HepG2 (cell line): Measurements from ENCODE around the gene FKBP1A. TPM values are rescaled to one million over a fixed set of nuclear protein-coding genes. Genes with fewer than 3 reads are reported as not detected.
A peak's percentile ranks its signal among the peaks of the same experiment; 100 is the strongest.

Source experiments
- ATAC-seq: fragments of 200-7000 bp; cut with Tn5 transposase; 3 replicates; pipeline ENCODE4 v1.9.1; 2020; ENCODE audit warnings: mild to moderate bottlenecking, moderate library complexity
- BruUV-seq: library from RNA; stranded (reverse); fragments of 400-500 nt; replicated peaks from 2 replicates; lab custom pipeline; 2021; lab: Mats Ljungman, UMichigan
- CTCF ChIA-PET: fragments of 300-600 bp; formaldehyde crosslinking; extraction: SDS; loops from one replicate; lab custom pipeline; 2021; ENCODE audit warnings: low total read pairs, inconsistent platforms, low intra/inter-chr PET ratio; lab: Yijun Ruan, JAX
- POLR2A ChIA-PET: fragments of 350-600 bp; sonication (Branson Sonifier 250); formaldehyde crosslinking; loops from one replicate; lab custom pipeline; 2020; ENCODE audit warnings: antibody characterized with exemption, inconsistent platforms; lab: Yijun Ruan, JAX
- DNase-seq: peaks from one replicate; pipeline ENCODE4 v3.0.0-alpha.2; 2015; ENCODE audit warnings: low spot score
- FAIRE-seq: peaks from 3 replicates; lab custom pipeline; 2011; peaks lifted over from hg19 to GRCh38; lab: Jason Lieb, UNC
- H2AFZ ChIP-seq: one replicate; pipeline ENCODE4 v1.6.1; 2011; ENCODE audit warnings: low read length, inconsistent platforms
- H3K27ac ChIP-seq: fragments of 300-600 bp; 3 replicates; pipeline ENCODE4 v1.8.0; 2011; ENCODE audit warnings: mixed run types, mild to moderate bottlenecking, mixed read lengths, low read length, inconsistent platforms; ENCODE audit not compliant: insufficient read depth; ENCODE audit errors: extremely low read length
- H3K27me3 ChIP-seq, 2 experiments: fragments of 200-600 bp in 1 of 2; 2 replicates in 1 of 2; 3 replicates in 1 of 2; pipeline versions ENCODE4 v1.6.0 to v1.8.0; 2011; ENCODE audit warnings: low read length in 2 of 2, mild to moderate bottlenecking in 2 of 2, moderate library complexity in 2 of 2, inconsistent platforms in 1 of 2; ENCODE audit not compliant: insufficient read depth in 2 of 2, control insufficient read depth in 1 of 2
- H3K36me3 ChIP-seq, 2 experiments: fragments of 200-600 bp in 1 of 2; replicated peaks in 1 of 2; 2 replicates in 1 of 2; 3 replicates in 1 of 2; pipeline versions ENCODE4 v1.5.1 to v1.8.0; 2011; ENCODE audit warnings: low read length in 2 of 2, inconsistent platforms in 1 of 2; ENCODE audit not compliant: insufficient read depth in 2 of 2, control insufficient read depth in 1 of 2
- H3K4me1 ChIP-seq: 2 replicates; pipeline ENCODE4 v1.5.1; 2012; ENCODE audit warnings: low read length, inconsistent platforms; ENCODE audit not compliant: insufficient read depth
- H3K4me2 ChIP-seq: 2 replicates; pipeline ENCODE4 v1.6.0; 2011; ENCODE audit warnings: low read depth, low read length, inconsistent platforms
- H3K4me3 ChIP-seq, 3 experiments: fragments of 200-600 bp in 1 of 3; sonication (generic), shearing (Covaris generic) in 1 of 3; replicated peaks in 1 of 3; 2 replicates each; pipeline ENCODE4 v1.5.1; 2011 to 2016; ENCODE audit warnings: low read length in 3 of 3, inconsistent platforms in 2 of 3, low read depth in 2 of 3, mild to moderate bottlenecking in 2 of 3, control low read depth in 1 of 3, mixed read lengths in 1 of 3; ENCODE audit not compliant: insufficient read depth in 1 of 3
- H3K79me2 ChIP-seq: one replicate; pipeline ENCODE4 v1.6.1; 2011; ENCODE audit warnings: low read length, inconsistent platforms; ENCODE audit not compliant: insufficient read depth
- H3K9ac ChIP-seq: 2 replicates; pipeline ENCODE4 v1.6.0; 2011; ENCODE audit warnings: mild to moderate bottlenecking, low read depth, low read length, inconsistent platforms; ENCODE audit not compliant: insufficient read depth
- H3K9me3 ChIP-seq: 2 replicates; pipeline ENCODE4 v1.5.1; 2012; ENCODE audit warnings: mild to moderate bottlenecking, low read length
- H4K20me1 ChIP-seq: 2 replicates; pipeline ENCODE4 v1.6.0; 2011; ENCODE audit warnings: inconsistent platforms, mild to moderate bottlenecking, low read length, moderate library complexity; ENCODE audit not compliant: insufficient read depth
- CREB1 ChIP-seq, 2 experiments: fragments of 450-650 bp in 1 of 2; IDR thresholded peaks; 2 replicates each; pipeline ENCODE4 v1.6.1; 2016 to 2017; ENCODE audit warnings: control low read depth in 1 of 2, mild to moderate bottlenecking in 1 of 2, missing compliant biosample characterization in 1 of 2, missing genetic modification characterization in 1 of 2
- MAFK ChIP-seq, 2 experiments: IDR thresholded peaks in 1 of 2; conservative IDR thresholded peaks in 1 of 2; 2 replicates each; pipeline ENCODE4 v1.6.1; 2011; ENCODE audit warnings: improper control_type of control experiment in 2 of 2, low read length in 2 of 2
- MTERF4 ChIP-seq: sonication (generic); formaldehyde crosslinking; IDR thresholded peaks from 2 replicates; pipeline ENCODE4 v1.8.0; 2023; ENCODE audit warnings: mild to moderate bottlenecking, missing genetic modification reagents
- NKX3-1 ChIP-seq: sonication (generic); formaldehyde crosslinking; IDR thresholded peaks from 2 replicates; pipeline ENCODE4 v1.5.0; 2020; ENCODE audit warnings: missing genetic modification reagents
- SATB2 ChIP-seq: sonication (generic); formaldehyde crosslinking; IDR thresholded peaks from 2 replicates; pipeline ENCODE4 v1.5.0; 2020; ENCODE audit warnings: missing genetic modification reagents
- SCMH1 ChIP-seq: sonication (generic); formaldehyde crosslinking; IDR thresholded peaks from 2 replicates; pipeline ENCODE4 v1.9.0; 2021; ENCODE audit warnings: missing genetic modification reagents, mild to moderate bottlenecking, borderline replicate concordance
- ZNF274 ChIP-seq: sonication (generic); formaldehyde crosslinking; IDR thresholded peaks from 2 replicates; pipeline ENCODE4 v1.5.1; 2020; ENCODE audit warnings: mild to moderate bottlenecking, missing genetic modification reagents
- ZNF547 ChIP-seq: sonication (generic); formaldehyde crosslinking; IDR thresholded peaks from 2 replicates; pipeline ENCODE4 v1.5.1; 2020; ENCODE audit warnings: mild to moderate bottlenecking, missing genetic modification reagents
- WGBS: methylation state at CpG from one replicate; pipeline ENCODE4 v1.1.6; 2017; ENCODE audit warnings: low lambda C conversion rate; 5-methylcytosine and 5-hydroxymethylcytosine counted together
- in situ Hi-C: cut with HindIII; loops from 2 replicates; pipeline ENCODE4 v1.10.0; 2017; ENCODE audit warnings: low pct_unique_long_range_greater_than_20kb; ENCODE audit not compliant: extremely low pct_ligation_motif_present
- intact Hi-C: fragments of 100-400 bp; cut with micrococcal nuclease; formaldehyde crosslinking; loops from one replicate; pipeline ENCODE4 v1.10.0; 2022; ENCODE audit not compliant: unreplicated experiment
- polyA plus RNA-seq, 8 experiments: library from polyadenylated mRNA; depleted of rRNA in 3 of 8; stranded (reverse) in 7 of 8; unstranded in 1 of 8; fragments of >200 nt; fragmentation: Illumina TruSeq in 4 of 8; extraction: Trizol in 4 of 8; gene quantifications; 2 replicates each; pipeline versions ENCODE4 v1.2.1 to v1.2.3, GENCODE V29; 2011 to 2016; ENCODE audit warnings: low read depth in 4 of 8, missing spikeins in 1 of 8, mixed read lengths in 1 of 8; ENCODE audit not compliant: insufficient read depth in 1 of 8
- total RNA-seq, 5 experiments: library from RNA; depleted of rRNA; stranded (reverse); fragments of >200 nt; fragmentation: Illumina TruSeq; extraction: Trizol; gene quantifications; 2 replicates each; pipeline ENCODE4 v1.2.3, GENCODE V29; 2016; ENCODE audit warnings: low read depth in 1 of 5

The FKBP1A gene
- total and polyA plus RNA-seq, 2 of the 13 experiments (the other 11 are each of a cell fraction or from before 2014, with no cell fraction given) = 119 to 468 TPM

DNA sequence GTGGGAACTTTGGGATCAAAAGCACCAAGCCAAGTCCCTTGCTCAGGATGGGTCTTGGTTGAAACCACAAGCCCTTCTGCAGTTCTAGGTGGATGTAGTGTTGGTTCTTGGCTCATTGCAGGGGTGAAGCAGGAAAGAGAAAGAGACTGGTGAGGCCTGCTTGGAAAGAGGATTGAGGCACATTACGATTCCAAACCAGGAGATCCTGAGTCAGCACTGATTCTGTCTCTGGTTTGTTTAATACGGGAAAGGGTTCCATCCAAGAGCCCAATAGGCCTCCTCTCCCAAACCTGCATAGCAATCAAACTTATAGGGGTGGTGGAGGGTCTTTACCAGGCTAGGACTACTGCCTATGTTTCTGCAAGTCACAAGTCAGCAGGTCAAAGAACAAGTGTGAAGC lies 49.5 kb upstream of the FKBP1A start:
- H3K27ac ChIP-seq = no peak overlapping the region
- no TSS peak for BruUV-seq
- H3K79me2 ChIP-seq = no peaks in the 10 kb centered on the region
- ChIA-PET CTCF (no interaction called here), POLR2A (no interaction called here)
- H3K4me2 ChIP-seq = no peak overlapping the region
- FAIRE-seq (peak; percentile 50), DNase-seq (no peak), ATAC-seq (no peak)
- H2AFZ ChIP-seq = no peak overlapping the region
- H4K20me1 ChIP-seq = no peaks in the 10 kb centered on the region
- in situ Hi-C loops = loop anchor here (5.0 kb wide), 1 partner anchor 130 kb away; no protein-coding TSS in a partner anchor
- H3K9ac ChIP-seq = no peak overlapping the region
- 89% methylated on average over 2 of the region's 2 CpGs for WGBS
- no peaks in the 10 kb centered on the region for H3K9me3 ChIP-seq
- no peak for TF ChIP-seq ZNF274
- peak; percentile 51 to 53 for TF ChIP-seq MAFK (conservative IDR thresholded peaks at IDR 0.05 in 1 of 2, IDR thresholded peaks at IDR 0.05 in 1 of 2; ENCODE audit: low read length in 2 of 2)
- no peak for TF ChIP-seq NKX3-1 (CRISPR knock-in tag)
- no peak overlapping the region for H3K4me3 ChIP-seq
- H3K4me1 ChIP-seq = no peaks in the 10 kb centered on the region
- H3K36me3 ChIP-seq = peaks cover 40 to 60% of the 10 kb centered on the region in 2 experiments
- no peaks in the 10 kb centered on the region for H3K27me3 ChIP-seq
- intact Hi-C loops = no loop called here

GRCh38 chr20:1441133-1441532 lies 48.3 kb upstream of the FKBP1A start:
- ATAC-seq (no peak), FAIRE-seq (no peak), DNase-seq (no peak)
- Histone ChIP-seq H4K20me1 (no peaks in the 10 kb centered on the region), H3K9ac (no peak overlapping the region), H3K4me3 (no peak overlapping the region), H3K27me3 (no peaks in the 10 kb centered on the region), H3K36me3 (peaks cover 32 to 49% of the 10 kb centered on the region in 2 experiments), H3K4me2 (no peak overlapping the region), H3K4me1 (no peaks in the 10 kb centered on the region), H2AFZ (no peak overlapping the region), H3K79me2 (no peaks in the 10 kb centered on the region), H3K9me3 (no peaks in the 10 kb centered on the region), H3K27ac (no peak overlapping the region)
- intact Hi-C loops (no loop called here), in situ Hi-C loops (loop anchor here (5.0 kb wide), 1 partner anchor 129 kb away; no protein-coding TSS in a partner anchor)
- POLR2A ChIA-PET = no interaction called here
- CTCF ChIA-PET = interaction anchor here (1.3 to 7.4 kb wide), 2 partner anchors 63 to 126 kb away, joined by 3 to 122 read pairs; no protein-coding TSS in a partner anchor
- WGBS = 84% methylated on average over 3 of the region's 3 CpGs
- no TSS peak for BruUV-seq
- TF ChIP-seq ZNF547 (CRISPR knock-in tag) (no peak), SCMH1 (CRISPR knock-in tag) (no peak), CREB1 (IDR thresholded peaks at IDR 0.05) (no peak), CREB1 (CRISPR knock-in tag; IDR thresholded peaks at IDR 0.05) (no peak), MTERF4 (no peak), SATB2 (CRISPR knock-in tag) (no peak)
